Renal cortical epithelial cell (primary cell): ENCODE data around the gene HBQ1. TPM values are rescaled to one million over a fixed set of nuclear protein-coding genes. Genes with fewer than 3 reads are reported as not detected.
"Not testable (repeated sequence)": the region's sequence is repeated elsewhere in the genome, so short reads cannot be mapped to it uniquely, and the experiment has no call there.

Experiments used
- DNase-seq: peaks from one replicate; pipeline ENCODE4 v3.0.0-alpha.2; 2011; ENCODE audit warnings: low read depth
- total RNA-seq: library from RNA; depleted of rRNA; stranded (reverse); fragments of >200 nt; gene quantifications from 2 replicates; pipeline ENCODE4 v1.2.3, GENCODE V29; 2014

Gene HBQ1
- total RNA-seq, 1 donor from 2014 or later = not detected

DNA sequence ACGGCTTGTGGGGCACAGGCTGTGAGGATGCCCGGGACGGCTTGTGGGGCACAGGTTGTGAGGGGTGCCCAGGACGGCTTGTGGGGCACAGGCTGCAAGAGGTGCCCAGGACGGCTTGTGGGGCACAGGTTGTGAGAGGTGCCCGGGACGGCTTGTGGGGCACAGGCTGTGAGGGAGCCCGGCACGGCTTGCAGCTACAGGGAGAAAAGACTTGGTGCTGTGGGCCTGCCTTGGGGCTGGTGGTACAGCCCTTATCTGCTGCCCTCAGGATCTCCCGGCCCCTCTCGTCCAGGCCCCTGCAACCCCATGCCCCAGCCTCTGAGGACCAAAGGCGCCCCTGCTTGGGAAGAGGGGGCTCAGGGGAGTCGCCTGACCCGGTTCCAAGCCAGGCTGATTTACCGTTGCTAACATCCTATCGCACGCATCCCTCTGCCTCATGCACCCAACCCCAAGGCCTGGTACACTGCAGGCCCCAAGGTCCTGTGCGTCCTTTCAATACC lies 19.5 kb upstream of the HBQ1 start:
- DNase-seq = no peak

DNA sequence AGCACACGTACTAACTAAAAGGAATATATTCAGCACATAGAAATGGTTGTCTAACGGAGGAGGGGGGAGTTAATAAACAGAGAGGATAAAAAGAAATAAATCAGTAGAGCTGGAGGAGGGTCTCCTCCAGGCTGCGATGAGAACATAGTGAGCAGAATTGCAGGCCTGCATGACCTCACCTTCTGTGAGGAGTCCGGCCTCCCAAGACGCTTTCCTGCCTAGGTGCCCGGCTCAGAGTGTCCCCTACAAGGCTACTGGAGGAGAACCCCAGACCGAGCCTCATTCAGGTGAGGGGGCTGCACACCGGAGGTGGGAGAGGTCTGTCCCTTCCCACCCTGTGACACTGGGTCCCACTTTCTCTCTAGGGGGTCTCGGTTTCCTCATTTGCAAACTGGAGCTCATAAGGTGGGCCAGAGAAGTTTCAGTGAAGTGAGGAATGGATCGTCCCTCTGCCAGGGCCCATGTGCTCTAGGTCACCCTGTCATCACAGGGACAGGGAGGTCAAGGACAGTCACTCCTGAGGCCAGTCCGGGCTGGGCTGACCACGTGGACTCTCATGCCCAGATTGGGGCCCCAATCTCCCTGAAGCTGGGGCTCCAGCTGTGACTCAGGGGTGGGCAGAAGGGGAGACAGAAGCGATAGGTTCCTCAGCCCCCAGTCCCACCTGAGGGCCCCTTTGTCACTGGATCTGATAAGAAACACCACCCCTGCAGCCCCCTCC lies 17.8 kb upstream of the HBQ1 start:
- no peak for DNase-seq

DNA sequence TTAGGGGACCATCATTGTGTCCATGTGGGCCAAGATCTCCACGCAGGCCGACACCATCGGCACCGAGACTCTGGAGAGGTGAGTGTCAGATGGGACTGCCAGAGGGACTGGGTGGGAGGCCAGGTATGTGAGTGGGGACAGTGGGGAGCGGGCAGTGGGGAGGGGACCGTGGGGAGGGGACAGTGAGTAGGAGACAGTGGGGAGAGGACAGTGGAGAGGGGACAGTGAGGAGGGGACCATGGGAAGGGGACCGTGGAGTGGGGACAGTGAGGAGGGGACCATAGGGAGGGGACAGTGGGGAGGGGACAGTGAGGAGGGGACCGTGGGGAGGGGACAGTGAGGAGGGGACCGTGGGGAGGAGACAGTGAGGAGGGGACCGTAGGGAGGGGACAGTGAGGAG lies 17.1 kb upstream of the HBQ1 start:
- not testable (repeated sequence) for DNase-seq

DNA sequence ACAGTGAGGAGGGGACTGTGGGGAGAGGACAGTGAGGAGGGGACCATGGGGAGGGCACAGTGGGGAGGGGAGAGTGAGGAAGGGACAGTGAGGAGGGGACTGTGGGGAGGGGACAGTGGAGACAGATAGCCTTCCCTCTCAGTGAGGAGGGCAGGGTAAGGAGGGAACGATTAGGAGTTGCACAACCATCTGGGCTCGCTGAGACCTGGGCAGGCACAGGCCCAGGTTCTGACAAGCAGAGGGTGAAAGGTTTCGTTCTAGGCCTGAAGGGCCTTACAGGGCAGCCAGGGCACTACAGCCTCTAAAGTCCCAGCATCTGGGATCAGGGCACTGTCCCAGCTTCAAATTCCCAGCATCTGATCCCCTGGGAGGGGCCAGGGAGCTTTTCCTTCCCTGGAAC lies 16.6 kb upstream of the HBQ1 start:
- not testable (repeated sequence) for DNase-seq

DNA sequence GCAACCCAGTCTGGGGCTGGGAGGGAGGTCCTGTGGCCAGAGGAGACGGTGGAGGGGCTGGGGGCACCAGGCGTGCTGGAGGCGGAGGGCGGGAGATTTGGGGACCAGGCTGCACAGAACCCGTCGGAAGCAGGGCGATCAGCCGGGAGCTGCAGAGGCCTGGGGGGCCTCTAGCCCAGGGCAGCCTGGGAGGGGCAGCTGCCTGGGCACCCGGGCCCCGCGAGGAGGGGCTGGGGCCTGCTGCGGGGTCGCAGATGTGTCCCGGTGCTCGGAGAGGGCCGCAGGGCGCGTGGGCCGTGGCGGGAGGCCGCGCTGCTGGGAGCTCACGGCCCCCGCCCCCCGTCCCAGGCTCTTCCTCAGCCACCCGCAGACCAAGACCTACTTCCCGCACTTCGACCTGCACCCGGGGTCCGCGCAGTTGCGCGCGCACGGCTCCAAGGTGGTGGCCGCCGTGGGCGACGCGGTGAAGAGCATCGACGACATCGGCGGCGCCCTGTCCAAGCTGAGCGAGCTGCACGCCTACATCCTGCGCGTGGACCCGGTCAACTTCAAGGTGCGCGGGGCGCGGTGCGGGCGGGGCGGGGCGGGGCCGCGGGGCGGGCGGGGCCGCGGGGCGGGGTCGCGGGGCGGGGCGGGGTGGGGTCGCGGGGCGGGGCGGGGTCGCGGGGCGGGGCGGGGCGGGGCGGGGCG lies 16.0 kb upstream of the HBQ1 start:
- not testable (repeated sequence) for DNase-seq

DNA sequence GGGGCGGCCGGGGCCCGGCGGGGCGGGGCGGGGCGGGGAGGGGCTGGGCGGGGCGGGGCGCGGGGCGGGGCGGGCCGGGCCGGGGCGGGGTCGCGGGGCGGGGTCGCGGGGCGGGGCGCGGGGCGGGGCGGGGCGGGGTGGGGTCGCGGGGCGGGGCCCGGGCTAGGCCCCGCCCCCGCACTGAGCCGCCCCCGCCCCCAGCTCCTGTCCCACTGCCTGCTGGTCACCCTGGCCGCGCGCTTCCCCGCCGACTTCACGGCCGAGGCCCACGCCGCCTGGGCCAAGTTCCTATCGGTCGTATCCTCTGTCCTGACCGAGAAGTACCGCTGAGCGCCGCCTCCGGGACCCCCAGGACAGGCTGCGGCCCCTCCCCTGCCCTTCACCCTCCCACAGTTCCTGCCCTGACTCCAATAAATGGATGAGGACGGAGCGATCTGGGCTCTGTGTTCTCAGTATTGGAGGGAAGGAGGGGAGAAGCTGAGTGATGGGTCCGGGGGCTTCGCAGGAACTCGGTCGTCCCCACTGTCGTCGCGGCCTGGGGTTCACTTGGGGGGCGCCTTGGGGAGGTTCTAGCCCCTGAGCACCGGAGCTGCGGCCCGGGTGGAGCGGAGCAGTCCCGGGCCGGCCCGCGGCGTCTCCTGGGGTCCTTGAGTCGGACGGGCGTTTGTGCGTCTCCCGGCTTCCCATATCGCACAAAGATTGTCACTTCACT lies 15.3 kb upstream of the HBQ1 start:
- no peak for DNase-seq

DNA sequence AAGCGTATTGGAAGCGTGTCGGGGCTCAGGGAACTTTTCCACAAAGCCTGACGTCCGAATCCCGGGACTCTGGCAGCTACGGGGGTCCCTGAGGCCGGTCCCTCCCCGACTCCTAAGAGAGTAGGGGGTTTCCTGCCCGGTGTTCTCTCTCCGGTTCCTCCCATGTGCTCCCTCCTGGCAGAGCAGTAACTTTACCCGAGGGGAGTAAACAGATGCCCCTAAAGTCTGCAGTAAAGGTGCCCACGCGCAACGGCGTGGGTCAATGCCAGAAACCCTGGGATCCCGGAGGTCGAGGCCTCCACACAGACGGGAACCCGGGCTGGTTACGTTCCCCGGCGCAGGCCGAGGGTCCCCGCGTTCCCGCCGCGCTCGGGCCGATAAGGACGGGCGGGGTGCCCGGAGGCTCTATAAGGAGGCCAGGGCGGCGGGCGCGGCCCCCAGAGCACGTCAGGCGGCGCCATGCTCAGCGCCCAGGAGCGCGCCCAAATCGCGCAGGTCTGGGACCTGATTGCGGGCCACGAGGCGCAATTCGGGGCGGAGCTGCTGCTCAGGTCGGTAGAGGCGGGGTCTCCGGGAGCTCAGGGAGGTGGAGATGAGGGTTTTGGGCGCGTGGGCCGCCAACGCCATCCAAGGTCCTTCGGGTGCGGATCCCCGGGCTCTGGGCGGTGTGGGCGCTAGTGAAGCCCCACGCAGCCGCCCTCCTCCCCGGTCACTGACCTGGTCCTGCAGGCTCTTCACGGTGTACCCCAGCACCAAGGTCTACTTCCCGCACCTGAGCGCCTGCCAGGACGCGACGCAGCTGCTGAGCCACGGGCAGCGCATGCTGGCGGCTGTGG lies 14.5 kb upstream of the HBQ1 start, which contains the start of gene HBM:
HBM (plus strand) TSS at position 440 of the 836 bp plus-strand sequence; CDS start at position 460, 20 bp downstream.
- no peak for DNase-seq

DNA sequence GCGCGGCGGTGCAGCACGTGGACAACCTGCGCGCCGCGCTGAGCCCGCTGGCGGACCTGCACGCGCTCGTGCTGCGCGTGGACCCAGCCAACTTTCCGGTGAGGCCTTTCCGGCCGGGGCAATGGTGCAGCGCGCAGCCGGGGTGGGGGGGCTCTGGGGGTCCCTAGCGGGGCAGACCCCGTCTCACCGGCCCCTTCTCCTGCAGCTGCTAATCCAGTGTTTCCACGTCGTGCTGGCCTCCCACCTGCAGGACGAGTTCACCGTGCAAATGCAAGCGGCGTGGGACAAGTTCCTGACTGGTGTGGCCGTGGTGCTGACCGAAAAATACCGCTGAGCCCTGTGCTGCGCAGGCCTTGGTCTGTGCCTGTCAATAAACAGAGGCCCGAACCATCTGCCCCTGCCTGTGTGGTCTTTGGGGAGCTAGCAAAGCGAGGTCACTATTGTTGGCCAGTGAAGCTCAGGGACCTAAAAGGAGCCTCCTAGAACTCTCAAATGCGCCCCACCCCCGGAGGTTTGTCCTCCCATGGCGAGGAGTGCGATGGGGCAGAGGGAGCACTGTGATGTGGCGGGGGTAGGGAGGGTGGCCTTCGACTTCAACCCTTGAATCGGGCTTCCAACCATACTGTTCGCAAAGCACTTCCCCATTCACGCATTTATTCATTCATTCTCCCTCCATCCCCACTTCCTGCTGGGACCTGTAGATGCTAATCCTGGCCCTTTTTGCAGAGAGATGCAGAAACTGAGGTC lies 13.7 kb upstream of the HBQ1 start:
- DNase-seq = no peak

DNA sequence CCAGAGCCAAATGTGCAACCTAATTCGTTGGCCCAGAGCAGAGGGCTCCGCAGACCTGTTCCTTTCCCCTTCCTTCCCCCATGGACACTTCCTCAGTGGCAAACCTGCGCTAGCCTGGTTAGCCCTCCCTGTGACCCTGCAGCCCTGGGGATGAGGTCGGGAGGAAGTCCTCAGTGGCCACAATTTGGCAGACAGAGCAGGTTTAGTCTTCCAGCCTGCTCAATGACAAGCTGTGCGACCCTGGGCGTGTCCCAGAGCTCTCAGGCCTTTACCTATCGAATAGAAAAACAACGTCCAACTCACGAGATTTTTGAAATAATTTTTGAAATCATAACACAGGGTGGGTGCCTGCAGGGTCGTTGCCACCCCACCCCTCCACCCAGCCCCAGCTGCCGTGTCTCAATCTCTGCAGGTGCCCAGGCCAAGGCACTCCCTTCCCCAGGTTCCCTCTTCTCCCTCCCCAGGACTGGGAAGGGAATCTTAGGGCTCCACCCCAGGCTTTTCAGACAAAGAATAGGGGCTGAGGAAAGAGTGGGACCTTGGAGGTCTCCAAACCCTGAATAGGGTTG lies 13.1 kb upstream of the HBQ1 start:
- no peak for DNase-seq

DNA sequence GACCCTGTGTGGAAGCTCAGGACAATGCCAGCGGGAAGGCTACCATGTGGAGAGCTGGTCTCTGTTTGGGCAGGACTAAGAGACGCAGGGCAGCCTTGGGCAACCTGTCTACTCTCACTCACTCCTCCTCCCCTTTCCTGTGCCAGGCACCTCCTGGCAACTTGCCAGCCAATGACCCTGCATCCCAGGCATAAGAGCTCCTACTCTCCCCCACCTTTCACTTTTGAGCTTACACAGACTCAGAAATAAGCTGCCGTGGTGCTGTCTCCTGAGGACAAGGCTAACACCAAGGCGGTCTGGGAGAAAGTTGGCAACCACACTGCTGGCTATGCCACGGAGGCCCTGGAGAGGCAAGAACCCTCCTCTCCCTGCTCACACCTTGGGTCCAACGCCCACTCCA lies 11.8 kb upstream of the HBQ1 start:
- no peak for DNase-seq

DNA sequence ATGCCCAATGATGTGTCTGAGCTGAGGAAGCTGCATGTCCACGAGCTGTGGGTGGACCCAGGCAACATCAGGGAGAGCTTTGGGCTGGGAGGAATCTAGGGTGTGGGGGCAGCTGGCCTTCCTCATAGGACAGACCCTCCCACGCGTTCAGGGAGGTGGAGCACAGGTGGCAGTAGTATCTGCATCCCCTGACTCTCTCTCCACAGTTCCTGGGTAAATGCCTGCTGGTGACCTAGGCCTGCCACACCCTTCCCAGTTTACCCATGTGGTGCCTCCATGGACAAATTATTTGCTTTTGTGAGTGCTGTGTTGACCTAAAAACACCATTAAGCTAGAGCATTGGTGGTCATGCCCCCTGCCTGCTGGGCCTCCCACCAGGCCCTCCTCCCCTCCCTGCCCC lies 11.2 kb upstream of the HBQ1 start:
- no peak for DNase-seq

DNA sequence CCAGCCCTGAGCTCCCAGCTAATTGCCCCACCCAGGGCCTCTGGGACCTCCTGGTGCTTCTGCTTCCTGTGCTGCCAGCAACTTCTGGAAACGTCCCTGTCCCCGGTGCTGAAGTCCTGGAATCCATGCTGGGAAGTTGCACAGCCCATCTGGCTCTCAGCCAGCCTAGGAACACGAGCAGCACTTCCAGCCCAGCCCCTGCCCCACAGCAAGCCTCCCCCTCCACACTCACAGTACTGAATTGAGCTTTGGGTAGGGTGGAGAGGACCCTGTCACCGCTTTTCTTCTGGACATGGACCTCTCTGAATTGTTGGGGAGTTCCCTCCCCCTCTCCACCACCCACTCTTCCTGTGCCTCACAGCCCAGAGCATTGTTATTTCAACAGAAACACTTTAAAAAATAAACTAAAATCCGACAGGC lies 10.2 kb upstream of the HBQ1 start:
- peak; percentile 13 for DNase-seq

DNA sequence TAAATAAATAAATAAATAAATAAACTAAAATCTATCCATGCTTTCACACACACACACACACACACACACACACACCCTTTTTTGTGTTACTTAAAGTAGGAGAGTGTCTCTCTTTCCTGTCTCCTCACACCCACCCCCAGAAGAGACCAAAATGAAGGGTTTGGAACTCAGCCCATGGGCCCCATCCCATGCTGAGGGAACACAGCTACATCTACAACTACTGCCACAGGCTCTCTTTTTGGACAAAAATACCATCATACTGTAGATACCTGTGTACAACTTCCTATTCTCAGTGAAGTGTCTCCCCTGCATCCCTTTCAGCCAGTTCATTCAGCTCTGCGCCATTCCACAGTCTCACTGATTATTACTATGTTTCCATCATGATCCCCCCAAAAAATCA lies 9.5 kb upstream of the HBQ1 start:
- DNase-seq = no peak

DNA sequence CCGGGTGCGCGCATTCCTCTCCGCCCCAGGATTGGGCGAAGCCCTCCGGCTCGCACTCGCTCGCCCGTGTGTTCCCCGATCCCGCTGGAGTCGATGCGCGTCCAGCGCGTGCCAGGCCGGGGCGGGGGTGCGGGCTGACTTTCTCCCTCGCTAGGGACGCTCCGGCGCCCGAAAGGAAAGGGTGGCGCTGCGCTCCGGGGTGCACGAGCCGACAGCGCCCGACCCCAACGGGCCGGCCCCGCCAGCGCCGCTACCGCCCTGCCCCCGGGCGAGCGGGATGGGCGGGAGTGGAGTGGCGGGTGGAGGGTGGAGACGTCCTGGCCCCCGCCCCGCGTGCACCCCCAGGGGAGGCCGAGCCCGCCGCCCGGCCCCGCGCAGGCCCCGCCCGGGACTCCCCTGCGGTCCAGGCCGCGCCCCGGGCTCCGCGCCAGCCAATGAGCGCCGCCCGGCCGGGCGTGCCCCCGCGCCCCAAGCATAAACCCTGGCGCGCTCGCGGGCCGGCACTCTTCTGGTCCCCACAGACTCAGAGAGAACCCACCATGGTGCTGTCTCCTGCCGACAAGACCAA lies 7.8 kb upstream of the HBQ1 start, which contains the start of gene HBA2:
HBA2 (plus strand) TSS at position 503 of the 568 bp plus-strand sequence; CDS start at position 540, 37 bp downstream.
- DNase-seq = not testable (repeated sequence)

DNA sequence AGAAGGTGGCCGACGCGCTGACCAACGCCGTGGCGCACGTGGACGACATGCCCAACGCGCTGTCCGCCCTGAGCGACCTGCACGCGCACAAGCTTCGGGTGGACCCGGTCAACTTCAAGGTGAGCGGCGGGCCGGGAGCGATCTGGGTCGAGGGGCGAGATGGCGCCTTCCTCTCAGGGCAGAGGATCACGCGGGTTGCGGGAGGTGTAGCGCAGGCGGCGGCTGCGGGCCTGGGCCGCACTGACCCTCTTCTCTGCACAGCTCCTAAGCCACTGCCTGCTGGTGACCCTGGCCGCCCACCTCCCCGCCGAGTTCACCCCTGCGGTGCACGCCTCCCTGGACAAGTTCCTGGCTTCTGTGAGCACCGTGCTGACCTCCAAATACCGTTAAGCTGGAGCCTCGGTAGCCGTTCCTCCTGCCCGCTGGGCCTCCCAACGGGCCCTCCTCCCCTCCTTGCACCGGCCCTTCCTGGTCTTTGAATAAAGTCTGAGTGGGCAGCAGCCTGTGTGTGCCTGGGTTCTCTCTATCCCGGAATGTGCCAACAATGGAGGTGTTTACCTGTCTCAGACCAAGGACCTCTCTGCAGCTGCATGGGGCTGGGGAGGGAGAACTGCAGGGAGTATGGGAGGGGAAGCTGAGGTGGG lies 6.9 kb upstream of the HBQ1 start:
- DNase-seq = not testable (repeated sequence)

DNA sequence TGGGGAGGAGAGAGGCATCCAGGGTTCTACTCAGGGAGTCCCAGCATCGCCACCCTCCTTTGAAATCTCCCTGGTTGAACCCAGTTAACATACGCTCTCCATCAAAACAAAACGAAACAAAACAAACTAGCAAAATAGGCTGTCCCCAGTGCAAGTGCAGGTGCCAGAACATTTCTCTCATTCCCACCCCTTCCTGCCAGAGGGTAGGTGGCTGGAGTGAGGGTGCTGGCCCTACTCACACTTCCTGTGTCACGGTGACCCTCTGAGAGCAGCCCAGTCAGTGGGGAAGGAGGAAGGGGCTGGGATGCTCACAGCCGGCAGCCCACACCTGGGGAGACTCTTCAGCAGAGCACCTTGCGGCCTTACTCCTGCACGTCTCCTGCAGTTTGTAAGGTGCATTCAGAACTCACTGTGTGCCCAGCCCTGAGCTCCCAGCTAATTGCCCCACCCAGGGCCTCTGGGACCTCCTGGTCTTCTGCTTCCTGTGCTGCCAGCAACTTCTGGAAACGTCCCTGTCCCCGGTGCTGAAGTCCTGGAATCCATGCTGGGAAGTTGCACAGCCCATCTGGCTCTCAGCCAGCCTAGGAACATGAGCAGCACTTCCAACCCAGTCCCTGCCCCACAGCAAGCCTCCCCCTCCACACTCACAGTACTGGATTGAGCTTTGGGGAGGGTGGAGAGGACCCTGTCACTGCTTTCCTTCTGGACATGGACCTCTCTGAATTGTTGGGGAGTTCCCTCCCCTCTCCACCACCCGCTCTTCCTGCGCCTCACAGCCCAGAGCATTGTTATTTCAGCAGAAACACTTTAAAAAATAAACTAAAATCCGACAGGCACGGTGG lies 6.1 kb upstream of the HBQ1 start:
- DNase-seq = not testable (repeated sequence)

DNA sequence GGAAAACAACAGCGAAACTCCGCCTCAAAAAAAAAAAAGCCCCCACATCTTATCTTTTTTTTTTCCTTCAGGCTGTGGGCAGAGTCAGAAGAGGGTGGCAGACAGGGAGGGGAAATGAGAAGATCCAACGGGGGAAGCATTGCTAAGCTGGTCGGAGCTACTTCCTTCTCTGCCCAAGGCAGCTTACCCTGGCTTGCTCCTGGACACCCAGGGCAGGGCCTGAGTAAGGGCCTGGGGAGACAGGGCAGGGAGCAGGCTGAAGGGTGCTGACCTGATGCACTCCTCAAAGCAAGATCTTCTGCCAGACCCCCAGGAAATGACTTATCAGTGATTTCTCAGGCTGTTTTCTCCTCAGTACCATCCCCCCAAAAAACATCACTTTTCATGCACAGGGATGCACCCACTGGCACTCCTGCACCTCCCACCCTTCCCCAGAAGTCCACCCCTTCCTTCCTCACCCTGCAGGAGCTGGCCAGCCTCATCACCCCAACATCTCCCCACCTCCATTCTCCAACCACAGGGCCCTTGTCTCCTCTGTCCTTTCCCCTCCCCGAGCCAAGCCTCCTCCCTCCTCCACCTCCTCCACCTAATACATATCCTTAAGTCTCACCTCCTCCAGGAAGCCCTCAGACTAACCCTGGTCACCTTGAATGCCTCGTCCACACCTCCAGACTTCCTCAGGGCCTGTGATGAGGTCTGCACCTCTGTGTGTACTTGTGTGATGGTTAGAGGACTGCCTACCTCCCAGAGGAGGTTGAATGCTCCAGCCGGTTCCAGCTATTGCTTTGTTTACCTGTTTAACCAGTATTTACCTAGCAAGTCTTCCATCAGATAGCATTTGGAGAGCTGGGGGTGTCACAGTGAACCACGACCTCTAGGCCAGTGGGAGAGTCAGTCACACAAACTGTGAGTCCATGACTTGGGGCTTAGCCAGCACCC lies 5.0 kb upstream of the HBQ1 start:
- no peak for DNase-seq
